ENCODE measurements around the gene LDLRAD4.
A peak's percentile ranks its signal among the peaks of the same experiment; 100 is the strongest.

LDLRAD4 gene

GRCh38 chr18:13447621-13448334, 229.2 kb downstream of the LDLRAD4 start:
- peak; percentile 44 to 47 for DNase-seq (ENCODE audit: low read depth in 2 of 2)

GRCh38 chr18:13448335-13448795, 229.8 kb downstream of the LDLRAD4 start:
- no peak for DNase-seq (ENCODE audit: low read depth in 2 of 2)

- no peak for DNase-seq (ENCODE audit: low read depth in 2 of 2)
Measured at GRCh38 chr18:13449651-13450050, 231.1 kb downstream of the LDLRAD4 start.

GRCh38 chr18:13450289-13451212, 232.0 kb downstream of the LDLRAD4 start:
- DNase-seq (ENCODE audit: low read depth in 2 of 2) = no peak

- DNase-seq (ENCODE audit: low read depth in 2 of 2) = no peak
Measured at GRCh38 chr18:13451213-13451540, 232.6 kb downstream of the LDLRAD4 start.

GRCh38 chr18:13451661-13452387, 233.3 kb downstream of the LDLRAD4 start:
- DNase-seq (ENCODE audit: low read depth in 2 of 2) = no peak

- peak in 1 of 2 experiments; percentile 16 for DNase-seq (ENCODE audit: low read depth in 2 of 2)
Measured at GRCh38 chr18:13452388-13452811, 233.8 kb downstream of the LDLRAD4 start.

- DNase-seq (ENCODE audit: low read depth in 2 of 2) = no peak
Measured at GRCh38 chr18:13452871-13453680, 234.5 kb downstream of the LDLRAD4 start.

GRCh38 chr18:13453714-13454113, 235.2 kb downstream of the LDLRAD4 start:
- peak in 1 of 2 experiments; percentile 6 for DNase-seq (ENCODE audit: low read depth in 2 of 2)

GRCh38 chr18:13454363-13455150, 236.0 kb downstream of the LDLRAD4 start:
- DNase-seq (ENCODE audit: low read depth in 2 of 2) = no peak

- no peak for DNase-seq (ENCODE audit: low read depth in 2 of 2)
Measured at GRCh38 chr18:13455471-13455870, 236.9 kb downstream of the LDLRAD4 start.

- no peak for DNase-seq (ENCODE audit: low read depth in 2 of 2)
Measured at GRCh38 chr18:13455960-13456481, 237.5 kb downstream of the LDLRAD4 start.

- no peak for DNase-seq (ENCODE audit: low read depth in 2 of 2)
Measured at GRCh38 chr18:13456736-13457271, 238.2 kb downstream of the LDLRAD4 start.

- no peak for DNase-seq (ENCODE audit: low read depth in 2 of 2)
Measured at GRCh38 chr18:13457327-13457726, 238.8 kb downstream of the LDLRAD4 start.

- no peak for DNase-seq (ENCODE audit: low read depth in 2 of 2)
Measured at GRCh38 chr18:13460946-13461345, 242.4 kb downstream of the LDLRAD4 start.

- DNase-seq (ENCODE audit: low read depth in 2 of 2) = no peak
Measured at GRCh38 chr18:13461469-13461868, 242.9 kb downstream of the LDLRAD4 start.

- DNase-seq (ENCODE audit: low read depth in 2 of 2) = no peak
Measured at GRCh38 chr18:13461936-13462335, 243.4 kb downstream of the LDLRAD4 start.

GRCh38 chr18:13462686-13463085, 244.1 kb downstream of the LDLRAD4 start:
- DNase-seq (ENCODE audit: low read depth in 2 of 2) = no peak

GRCh38 chr18:13463526-13464210, 245.1 kb downstream of the LDLRAD4 start:
- no peak for DNase-seq (ENCODE audit: low read depth in 2 of 2)
